Measurements from ENCODE around the gene PLD6. TPM values are rescaled to one million over a fixed set of nuclear protein-coding genes. Genes with fewer than 3 reads are reported as not detected.

Gene PLD6
- total RNA-seq, 1 experiment from 2014 or later: 11.6 TPM

- Histone ChIP-seq H3K9me3 (ENCODE audit: low read length) (no peaks in the 10 kb centered on the region), H3K27ac (ENCODE audit: low read length) (no peak overlapping the region), H3K4me2 (ENCODE audit: low read length) (no peak overlapping the region), H3F3A (ENCODE audit: low read length, unreplicated experiment) (no peaks in the 10 kb centered on the region), H3K4me3 (ENCODE audit: low read length) (no peak overlapping the region), H2AFZ (ENCODE audit: low read length) (no peak overlapping the region), H4K20me1 (ENCODE audit: low read length) (no peaks in the 10 kb centered on the region), H3K4me1 (ENCODE audit: insufficient read depth, low read length) (no peaks in the 10 kb centered on the region), H3K36me3 (ENCODE audit: low read depth, low read length) (peaks cover 62% of the 10 kb centered on the region), H3K27me3 (ENCODE audit: low read length) (no peaks in the 10 kb centered on the region), H3K9me2 (replicated peaks; ENCODE audit: low read length) (no peaks in the 10 kb centered on the region), H3K79me2 (ENCODE audit: low read length) (no peaks in the 10 kb centered on the region; the same call in 1 of the 2 replicates), H3K9ac (ENCODE audit: low read length) (no peak overlapping the region)
- ATAC-seq: no peak
- intact Hi-C loops (cut with micrococcal nuclease): no loop called here
- POLR2A ChIA-PET (ENCODE audit: unreplicated experiment): no interaction called here
- no peak for DNase-seq
- CTCF ChIA-PET: no interaction called here
- TF ChIP-seq EZH2phosphoT487 (IDR thresholded peaks at IDR 0.05; ENCODE audit: borderline replicate concordance, low read length): no peak
- TF ChIP-seq EZH2 (IDR thresholded peaks at IDR 0.05; ENCODE audit: low read length, unreplicated experiment): no peak
- no peak for TF ChIP-seq CTCF (conservative IDR thresholded peaks at IDR 0.05; ENCODE audit: low read depth, low read length)
- BruUV-seq (replicated peaks): no TSS peak
Observed at GRCh38 chr17:17226451-17227265, 20.5 kb upstream of the PLD6 start.

DNA sequence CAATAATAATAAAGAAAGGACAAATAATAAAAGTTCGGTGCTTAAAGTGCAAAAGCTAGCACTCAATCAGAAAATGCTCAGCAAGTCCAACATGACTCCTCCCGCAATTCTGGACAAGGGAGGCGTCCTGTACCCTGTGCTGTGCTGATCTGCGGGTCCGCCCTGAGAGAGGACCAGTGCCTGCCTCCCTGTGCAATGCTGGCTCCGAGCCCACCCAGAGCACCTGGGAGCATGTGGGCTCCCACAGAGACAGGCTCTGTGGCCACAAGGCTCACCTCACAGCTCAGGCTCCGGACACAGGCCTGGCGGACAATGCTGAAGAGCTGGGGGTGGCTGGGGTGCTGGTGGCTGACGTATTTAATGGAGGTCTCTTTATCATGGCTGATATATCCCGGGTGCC, 19.8 kb upstream of the PLD6 start:
- no peaks in the 10 kb centered on the region for H3K27me3 ChIP-seq (ENCODE audit: low read length)
- TF ChIP-seq EZH2 (IDR thresholded peaks at IDR 0.05; ENCODE audit: low read length, unreplicated experiment): no peak
- TF ChIP-seq EZH2phosphoT487 (IDR thresholded peaks at IDR 0.05; ENCODE audit: borderline replicate concordance, low read length): no peak
- no peak for TF ChIP-seq CTCF (conservative IDR thresholded peaks at IDR 0.05; ENCODE audit: low read depth, low read length)
- DNase-seq (no peak), ATAC-seq (no peak)
- no peaks in the 10 kb centered on the region for H3K9me2 ChIP-seq (replicated peaks; ENCODE audit: low read length)
- no TSS peak for BruUV-seq (replicated peaks)
- CTCF ChIA-PET: no interaction called here
- no peaks in the 10 kb centered on the region for H3K9me3 ChIP-seq (ENCODE audit: low read length)
- H3K4me3 ChIP-seq (ENCODE audit: low read length): no peak overlapping the region
- H3F3A ChIP-seq (ENCODE audit: low read length, unreplicated experiment): no peaks in the 10 kb centered on the region
- H2AFZ ChIP-seq (ENCODE audit: low read length): no peak overlapping the region
- no peaks in the 10 kb centered on the region for H3K4me1 ChIP-seq (ENCODE audit: insufficient read depth, low read length)
- H4K20me1 ChIP-seq (ENCODE audit: low read length): no peaks in the 10 kb centered on the region
- no peaks in the 10 kb centered on the region for H3K79me2 ChIP-seq (ENCODE audit: low read length)
- intact Hi-C loops (cut with micrococcal nuclease): no loop called here
- POLR2A ChIA-PET (ENCODE audit: unreplicated experiment): no interaction called here
- H3K36me3 ChIP-seq (ENCODE audit: low read depth, low read length): peaks cover 70% of the 10 kb centered on the region
- no peak overlapping the region for H3K27ac ChIP-seq (ENCODE audit: low read length)
- H3K4me2 ChIP-seq (ENCODE audit: low read length): no peak overlapping the region
- no peak overlapping the region for H3K9ac ChIP-seq (ENCODE audit: low read length)

- no peaks in the 10 kb centered on the region for H3K9me2 ChIP-seq (replicated peaks; ENCODE audit: low read length)
Observed at GRCh38 chr17:17224137-17224536, 18.0 kb upstream of the PLD6 start.

More at GRCh38 chr17:17224137-17224536, 18.0 kb upstream of the PLD6 start:
- intact Hi-C loops (cut with micrococcal nuclease): no loop called here
- no peak for DNase-seq
- no peak overlapping the region for H3K4me3 ChIP-seq (ENCODE audit: low read length)
- CTCF ChIA-PET: no interaction called here
- no peaks in the 10 kb centered on the region for H3K79me2 ChIP-seq (ENCODE audit: low read length)
- peaks cover 66% of the 10 kb centered on the region for H3K36me3 ChIP-seq (ENCODE audit: low read depth, low read length)
- H3K4me2 ChIP-seq (ENCODE audit: low read length): no peak overlapping the region
- H4K20me1 ChIP-seq (ENCODE audit: low read length): no peaks in the 10 kb centered on the region
- BruUV-seq (replicated peaks): no TSS peak
- no peaks in the 10 kb centered on the region for H3K4me1 ChIP-seq (ENCODE audit: insufficient read depth, low read length)
- no peak overlapping the region for H3K27ac ChIP-seq (ENCODE audit: low read length)
- no peak overlapping the region for H3K9ac ChIP-seq (ENCODE audit: low read length)
- TF ChIP-seq EZH2 (IDR thresholded peaks at IDR 0.05; ENCODE audit: low read length, unreplicated experiment) (no peak), CTCF (conservative IDR thresholded peaks at IDR 0.05; ENCODE audit: low read depth, low read length) (no peak)
- no peak overlapping the region for H2AFZ ChIP-seq (ENCODE audit: low read length)
- no peaks in the 10 kb centered on the region for H3K27me3 ChIP-seq (ENCODE audit: low read length)
- no peak for ATAC-seq
- H3K9me3 ChIP-seq (ENCODE audit: low read length): no peaks in the 10 kb centered on the region
- H3F3A ChIP-seq (ENCODE audit: low read length, unreplicated experiment): no peaks in the 10 kb centered on the region
- POLR2A ChIA-PET (ENCODE audit: unreplicated experiment): no interaction called here

Measured in PC-3 (cell line).